DND-41 (cell line): ENCODE results near the gene MECR.

Experiments
- ATAC-seq: fragments of 200-7000 bp; cut with Tn5 transposase; 3 replicates; pipeline ENCODE4 v1.9.1; 2021; ENCODE audit warnings: low read depth; ENCODE audit not compliant: insufficient read depth
- DNase-seq: peaks from one replicate; pipeline ENCODE4 v3.0.0-alpha.2; 2020
- H2AFZ ChIP-seq: 2 replicates; pipeline ENCODE4 v1.6.0; 2012; ENCODE audit warnings: low read depth, low read length
- H3K27ac ChIP-seq: 2 replicates; pipeline ENCODE4 v1.5.1; 2012; ENCODE audit warnings: low read length, inconsistent platforms
- H3K27me3 ChIP-seq: fragments of 200-600 bp; sonication (generic); 2 replicates; pipeline ENCODE4 v1.6.0; 2012; ENCODE audit warnings: low read length, mild to moderate bottlenecking, inconsistent platforms; ENCODE audit not compliant: insufficient read depth, poor library complexity
- H3K36me3 ChIP-seq: 2 replicates; pipeline ENCODE4 v1.5.1; 2012; ENCODE audit warnings: low read length, inconsistent platforms; ENCODE audit not compliant: insufficient read depth
- H3K4me1 ChIP-seq: 2 replicates; pipeline ENCODE4 v1.5.1; 2012; ENCODE audit warnings: mild to moderate bottlenecking, low read length; ENCODE audit not compliant: insufficient read depth
- H3K4me2 ChIP-seq: 2 replicates; pipeline ENCODE4 v1.6.0; 2012; ENCODE audit warnings: mild to moderate bottlenecking, moderate library complexity, low read length, inconsistent platforms; ENCODE audit not compliant: insufficient read depth
- H3K4me3 ChIP-seq, 2 experiments: fragments of 200-600 bp in 1 of 2; shearing (Covaris generic) in 1 of 2; 2 replicates each; pipeline ENCODE4 v1.5.1; 2012 to 2016; ENCODE audit warnings: inconsistent platforms in 2 of 2, low read length in 2 of 2, mild to moderate bottlenecking in 2 of 2, low read depth in 1 of 2, moderate library complexity in 1 of 2
- H3K79me2 ChIP-seq: 2 replicates; pipeline ENCODE4 v1.6.0; 2012; ENCODE audit warnings: low read length, inconsistent platforms; ENCODE audit not compliant: insufficient read depth
- H3K9ac ChIP-seq: 2 replicates; pipeline ENCODE4 v1.6.0; 2012; ENCODE audit warnings: low read depth, mild to moderate bottlenecking, inconsistent platforms, low read length, moderate library complexity
- H3K9me3 ChIP-seq: 2 replicates; pipeline ENCODE4 v1.5.1; 2012; ENCODE audit warnings: low read length, moderate library complexity, mild to moderate bottlenecking, inconsistent platforms; ENCODE audit not compliant: insufficient read depth, severe bottlenecking
- H4K20me1 ChIP-seq: 2 replicates; pipeline ENCODE4 v1.6.0; 2012; ENCODE audit warnings: low read length; ENCODE audit not compliant: insufficient read depth
- EZH2 ChIP-seq: IDR thresholded peaks from 3 replicates; pipeline ENCODE4 v1.6.1; 2012; ENCODE audit warnings: borderline replicate concordance, low read depth, mild to moderate bottlenecking, moderate library complexity, low read length, inconsistent platforms; ENCODE audit not compliant: severe bottlenecking
- TF ChIP-seq, protein P1 (sequence below): IDR thresholded peaks from 2 replicates; pipeline ENCODE4 v1.5.1; 2012; ENCODE audit warnings: borderline replicate concordance, low read length, moderate library complexity, mild to moderate bottlenecking; ENCODE audit not compliant: poor library complexity, severe bottlenecking; ENCODE audit errors: extremely low read depth

Gene MECR

DNA sequence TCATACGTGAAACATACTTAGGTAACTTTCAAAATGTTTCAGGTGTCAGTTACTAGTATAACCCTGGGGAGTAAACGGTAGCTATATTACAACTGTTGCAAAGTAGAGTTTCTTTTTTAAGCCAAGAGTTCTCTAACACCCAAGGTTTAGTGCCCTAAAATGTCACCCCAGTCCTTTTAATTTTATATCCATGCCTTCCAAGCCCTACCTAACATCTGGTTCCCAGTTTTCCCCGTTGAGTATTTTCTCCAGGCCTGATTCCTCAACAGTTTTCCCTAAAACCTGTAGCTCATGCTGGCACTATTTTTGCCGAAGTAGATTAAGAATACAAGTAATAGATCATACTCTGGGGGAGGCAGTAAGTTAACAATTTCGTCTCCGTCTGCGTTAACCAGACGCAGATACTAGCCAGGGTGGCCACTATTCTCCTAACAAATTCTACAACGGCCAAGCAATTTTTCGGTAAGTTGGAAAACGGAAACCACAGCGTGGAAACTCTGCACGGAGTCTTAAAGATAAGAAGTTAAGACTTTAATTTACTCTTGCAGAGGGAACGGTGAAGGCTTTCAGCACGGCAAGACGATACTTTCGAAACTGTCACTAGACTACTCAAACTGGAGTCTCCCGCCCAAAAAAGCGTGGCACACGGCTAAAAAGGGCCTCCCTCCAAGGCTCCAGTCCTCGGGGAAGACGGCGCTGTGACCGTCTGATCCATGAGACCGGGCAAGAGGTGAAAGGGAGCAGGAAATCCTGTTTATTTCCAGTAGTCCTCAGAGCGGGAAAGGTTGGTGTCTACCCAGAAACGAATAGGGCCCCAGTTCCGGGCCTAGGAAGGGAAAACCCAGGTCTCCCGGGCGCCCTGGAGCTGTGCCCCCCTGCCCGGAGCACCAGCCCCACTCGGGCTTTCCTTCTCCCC, 50.0 kb downstream of the MECR start:
- H3K4me2 ChIP-seq, result peak overlapping the region; percentile 79
- H4K20me1 ChIP-seq, result peaks cover 50% of the 10 kb centered on the region
- peak overlapping the region; percentile 93 for H3K27ac ChIP-seq
- H3K36me3 ChIP-seq, result peaks cover 37% of the 10 kb centered on the region
- no peaks in the 10 kb centered on the region for H3K27me3 ChIP-seq
- peak overlapping the region; percentile 65 to 70 for H3K4me3 ChIP-seq
- H3K9me3 ChIP-seq, result no peaks in the 10 kb centered on the region
- no peak for TF ChIP-seq EZH2
- TF ChIP-seq, protein P1, sequence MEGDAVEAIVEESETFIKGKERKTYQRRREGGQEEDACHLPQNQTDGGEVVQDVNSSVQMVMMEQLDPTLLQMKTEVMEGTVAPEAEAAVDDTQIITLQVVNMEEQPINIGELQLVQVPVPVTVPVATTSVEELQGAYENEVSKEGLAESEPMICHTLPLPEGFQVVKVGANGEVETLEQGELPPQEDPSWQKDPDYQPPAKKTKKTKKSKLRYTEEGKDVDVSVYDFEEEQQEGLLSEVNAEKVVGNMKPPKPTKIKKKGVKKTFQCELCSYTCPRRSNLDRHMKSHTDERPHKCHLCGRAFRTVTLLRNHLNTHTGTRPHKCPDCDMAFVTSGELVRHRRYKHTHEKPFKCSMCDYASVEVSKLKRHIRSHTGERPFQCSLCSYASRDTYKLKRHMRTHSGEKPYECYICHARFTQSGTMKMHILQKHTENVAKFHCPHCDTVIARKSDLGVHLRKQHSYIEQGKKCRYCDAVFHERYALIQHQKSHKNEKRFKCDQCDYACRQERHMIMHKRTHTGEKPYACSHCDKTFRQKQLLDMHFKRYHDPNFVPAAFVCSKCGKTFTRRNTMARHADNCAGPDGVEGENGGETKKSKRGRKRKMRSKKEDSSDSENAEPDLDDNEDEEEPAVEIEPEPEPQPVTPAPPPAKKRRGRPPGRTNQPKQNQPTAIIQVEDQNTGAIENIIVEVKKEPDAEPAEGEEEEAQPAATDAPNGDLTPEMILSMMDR, result no peak
- H3K9ac ChIP-seq, result peak overlapping the region; percentile 96
- peaks cover 52% of the 10 kb centered on the region for H3K4me1 ChIP-seq
- H3K79me2 ChIP-seq, result peaks cover 62% of the 10 kb centered on the region
- no peak for DNase-seq
- ATAC-seq, result peak; percentile 4; the same call in 2 of the 3 replicates
- H2AFZ ChIP-seq, result peak overlapping the region; percentile 86

DNA sequence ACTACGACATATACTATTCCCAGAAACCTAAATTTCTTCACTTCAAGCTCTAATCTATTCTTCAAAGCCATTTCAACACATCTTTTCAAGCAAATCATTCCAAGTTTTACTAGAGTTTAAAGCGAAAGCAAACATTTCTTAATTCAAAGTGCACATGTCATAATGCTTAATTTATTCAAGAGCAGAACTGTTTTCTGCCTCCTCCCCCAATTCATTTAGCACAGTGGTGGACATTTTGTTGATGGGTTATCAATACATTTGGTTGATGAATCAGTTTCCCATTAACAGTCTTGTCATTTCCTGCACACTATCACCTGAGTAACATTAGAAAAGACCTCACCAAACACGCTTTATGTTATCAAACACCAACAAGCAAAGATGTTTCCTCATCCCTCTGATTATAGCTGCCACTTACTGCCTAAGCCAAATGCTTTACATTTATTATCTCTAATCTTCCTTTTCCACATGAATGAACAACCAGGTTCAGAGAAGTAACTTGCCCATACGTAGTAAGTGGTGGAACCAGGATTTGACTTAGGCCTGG, 51.0 kb downstream of the MECR start:
- Histone ChIP-seq H3K9me3 (no peaks in the 10 kb centered on the region), H4K20me1 (peaks cover 57% of the 10 kb centered on the region), H3K4me1 (peaks cover 52% of the 10 kb centered on the region), H3K79me2 (peaks cover 71% of the 10 kb centered on the region), H3K27me3 (no peaks in the 10 kb centered on the region), H3K4me2 (peak overlapping the region; percentile 79), H3K27ac (peak overlapping the region; percentile 93; the same call in 1 of the 2 replicates), H2AFZ (no peak overlapping the region), H3K9ac (peak overlapping the region; percentile 96), H3K4me3 (peak overlapping the region; percentile 65 to 70; a peak in 3 of 4 replicates), H3K36me3 (peaks cover 37% of the 10 kb centered on the region)
- no peak for ATAC-seq
- DNase-seq, result no peak
- no peak for TF ChIP-seq EZH2
- TF ChIP-seq, protein P1, result no peak

DNA sequence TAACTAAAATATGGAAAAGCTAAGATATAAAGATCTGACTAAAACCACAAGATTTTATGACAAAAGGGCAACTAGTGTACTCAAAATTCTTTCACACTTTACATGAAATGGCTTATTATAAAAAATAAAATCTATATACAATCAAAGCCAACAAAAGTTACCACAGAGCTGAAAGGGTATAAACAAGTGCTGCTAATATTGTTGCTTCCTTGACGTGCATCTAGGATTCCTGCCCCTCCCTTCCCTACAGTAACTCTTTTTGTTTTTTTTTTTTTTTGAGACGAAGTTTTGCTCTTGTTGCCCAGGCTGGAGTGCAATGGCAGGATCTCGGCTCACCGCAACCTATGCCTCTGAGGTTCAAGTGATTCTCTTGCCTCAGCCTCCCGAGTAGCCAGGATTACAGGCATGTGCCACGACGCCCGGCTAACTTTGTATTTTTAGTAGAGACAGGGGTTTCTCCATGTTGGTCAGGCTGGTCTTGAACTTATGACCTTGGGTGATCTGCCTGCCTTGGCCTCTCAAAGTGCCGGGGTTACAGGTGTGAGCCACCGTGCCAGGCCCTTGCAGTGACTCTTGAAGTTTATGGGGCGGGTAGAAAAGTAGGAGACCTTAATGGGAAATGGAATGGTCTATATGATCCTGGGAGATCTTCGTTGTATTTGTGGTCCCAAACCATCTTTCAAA, 53.6 kb downstream of the MECR start:
- H3K9ac ChIP-seq, result 0 out of 2 replicates have a peak overlapping the region, but pooled peaks have one; percentile 8
- H4K20me1 ChIP-seq, result peaks cover 78% of the 10 kb centered on the region
- H3K4me1 ChIP-seq, result peaks cover 45% of the 10 kb centered on the region
- H3K27me3 ChIP-seq, result no peaks in the 10 kb centered on the region
- ATAC-seq, result no peak
- peaks cover 94% of the 10 kb centered on the region for H3K79me2 ChIP-seq
- no peak overlapping the region for H3K27ac ChIP-seq
- H3K36me3 ChIP-seq, result peaks cover 45% of the 10 kb centered on the region
- no peak for TF ChIP-seq EZH2
- TF ChIP-seq, protein P1, result no peak
- H3K4me3 ChIP-seq, result no peak overlapping the region; a peak in 1 of 4 replicates
- peak overlapping the region; percentile 40 for H3K4me2 ChIP-seq
- H2AFZ ChIP-seq, result no peak overlapping the region
- H3K9me3 ChIP-seq, result no peaks in the 10 kb centered on the region
- DNase-seq, result no peak
